DND-41 (cell line): ENCODE results near the gene SLC25A44.

Experiments
- EZH2 ChIP-seq: IDR thresholded peaks from 3 replicates; pipeline ENCODE4 v1.6.1; 2012; ENCODE audit warnings: borderline replicate concordance, low read depth, mild to moderate bottlenecking, moderate library complexity, low read length, inconsistent platforms; ENCODE audit not compliant: severe bottlenecking
- TF ChIP-seq, protein P1 (sequence below): IDR thresholded peaks from 2 replicates; pipeline ENCODE4 v1.5.1; 2012; ENCODE audit warnings: borderline replicate concordance, low read length, moderate library complexity, mild to moderate bottlenecking; ENCODE audit not compliant: poor library complexity, severe bottlenecking; ENCODE audit errors: extremely low read depth

DNA sequence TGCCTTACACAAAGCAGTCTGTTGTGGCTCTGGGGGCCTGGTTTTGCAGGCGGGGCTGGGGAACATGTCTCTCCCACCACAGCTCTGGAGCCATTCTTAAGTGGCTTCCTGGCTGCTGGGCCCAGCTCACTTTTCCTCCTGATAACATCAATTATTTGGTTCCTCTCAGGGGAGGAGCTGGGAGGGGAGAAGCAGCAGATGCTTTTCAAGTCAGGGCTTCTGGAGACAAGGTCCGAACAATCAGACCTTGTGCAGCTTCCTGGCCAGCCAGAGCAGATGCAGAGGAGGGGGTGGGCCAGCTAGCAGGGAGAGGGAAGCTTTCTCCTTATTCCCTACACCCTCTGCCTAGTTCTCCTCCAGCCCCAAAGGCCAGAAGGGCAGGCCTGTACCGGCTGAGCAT is 57.6 kb downstream of the SLC25A44 start:
- TF ChIP-seq, protein P1, sequence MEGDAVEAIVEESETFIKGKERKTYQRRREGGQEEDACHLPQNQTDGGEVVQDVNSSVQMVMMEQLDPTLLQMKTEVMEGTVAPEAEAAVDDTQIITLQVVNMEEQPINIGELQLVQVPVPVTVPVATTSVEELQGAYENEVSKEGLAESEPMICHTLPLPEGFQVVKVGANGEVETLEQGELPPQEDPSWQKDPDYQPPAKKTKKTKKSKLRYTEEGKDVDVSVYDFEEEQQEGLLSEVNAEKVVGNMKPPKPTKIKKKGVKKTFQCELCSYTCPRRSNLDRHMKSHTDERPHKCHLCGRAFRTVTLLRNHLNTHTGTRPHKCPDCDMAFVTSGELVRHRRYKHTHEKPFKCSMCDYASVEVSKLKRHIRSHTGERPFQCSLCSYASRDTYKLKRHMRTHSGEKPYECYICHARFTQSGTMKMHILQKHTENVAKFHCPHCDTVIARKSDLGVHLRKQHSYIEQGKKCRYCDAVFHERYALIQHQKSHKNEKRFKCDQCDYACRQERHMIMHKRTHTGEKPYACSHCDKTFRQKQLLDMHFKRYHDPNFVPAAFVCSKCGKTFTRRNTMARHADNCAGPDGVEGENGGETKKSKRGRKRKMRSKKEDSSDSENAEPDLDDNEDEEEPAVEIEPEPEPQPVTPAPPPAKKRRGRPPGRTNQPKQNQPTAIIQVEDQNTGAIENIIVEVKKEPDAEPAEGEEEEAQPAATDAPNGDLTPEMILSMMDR, result no peak
- no peak for TF ChIP-seq EZH2
